PFSK-1 (cell line): ENCODE measurements around the gene CD22.

Source experiments
- FOXP2 ChIP-seq: optimal IDR thresholded peaks from 2 replicates; pipeline ENCODE3; 2011; ENCODE audit warnings: borderline replicate concordance, control low read depth, inconsistent platforms; ENCODE audit not compliant: insufficient read depth; ENCODE audit errors: extremely low read length, extremely low read depth
- POLR2AphosphoS5 ChIP-seq: IDR thresholded peaks from 2 replicates; pipeline ENCODE4 v1.6.1; 2012; ENCODE audit warnings: low read depth, mild to moderate bottlenecking, control low read depth, low read length, moderate library complexity
- SIN3A ChIP-seq: IDR thresholded peaks from 2 replicates; pipeline ENCODE4 v1.6.1; 2012; ENCODE audit warnings: mild to moderate bottlenecking, low read length, moderate library complexity, borderline replicate concordance; ENCODE audit not compliant: insufficient read depth
- TAF1 ChIP-seq: IDR thresholded peaks from 2 replicates; pipeline ENCODE4 v1.6.1; 2012; ENCODE audit warnings: low read length, control low read depth, borderline replicate concordance; ENCODE audit not compliant: insufficient read depth
- TF ChIP-seq, protein P1 (sequence below), 2 experiments: IDR thresholded peaks; 2 replicates each; pipeline versions ENCODE4 v1.6.1 to v1.8.0; 2011 to 2012; ENCODE audit warnings: low read depth in 2 of 2, low read length in 2 of 2, control low read depth in 1 of 2, inconsistent platforms in 1 of 2, mild to moderate bottlenecking in 1 of 2, moderate library complexity in 1 of 2; ENCODE audit not compliant: insufficient read depth in 1 of 2

DNA sequence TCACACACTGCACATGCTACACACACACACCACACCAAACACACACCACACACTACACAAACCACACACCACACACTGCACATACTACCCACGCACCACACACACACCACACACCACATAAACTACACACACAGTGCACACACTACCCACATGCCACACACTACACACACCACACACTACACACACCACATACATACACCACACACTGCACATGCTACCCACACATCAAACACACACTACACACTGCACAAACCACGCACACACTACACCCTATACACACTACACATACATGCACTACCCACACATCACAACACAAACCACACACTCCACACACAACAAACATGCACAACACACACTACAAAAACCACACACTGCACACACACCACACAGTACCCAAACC lies 31.1 kb upstream of the CD22 start:
- no peak for TF ChIP-seq FOXP2
- no peak for TF ChIP-seq POLR2AphosphoS5
- TF ChIP-seq, protein P1, sequence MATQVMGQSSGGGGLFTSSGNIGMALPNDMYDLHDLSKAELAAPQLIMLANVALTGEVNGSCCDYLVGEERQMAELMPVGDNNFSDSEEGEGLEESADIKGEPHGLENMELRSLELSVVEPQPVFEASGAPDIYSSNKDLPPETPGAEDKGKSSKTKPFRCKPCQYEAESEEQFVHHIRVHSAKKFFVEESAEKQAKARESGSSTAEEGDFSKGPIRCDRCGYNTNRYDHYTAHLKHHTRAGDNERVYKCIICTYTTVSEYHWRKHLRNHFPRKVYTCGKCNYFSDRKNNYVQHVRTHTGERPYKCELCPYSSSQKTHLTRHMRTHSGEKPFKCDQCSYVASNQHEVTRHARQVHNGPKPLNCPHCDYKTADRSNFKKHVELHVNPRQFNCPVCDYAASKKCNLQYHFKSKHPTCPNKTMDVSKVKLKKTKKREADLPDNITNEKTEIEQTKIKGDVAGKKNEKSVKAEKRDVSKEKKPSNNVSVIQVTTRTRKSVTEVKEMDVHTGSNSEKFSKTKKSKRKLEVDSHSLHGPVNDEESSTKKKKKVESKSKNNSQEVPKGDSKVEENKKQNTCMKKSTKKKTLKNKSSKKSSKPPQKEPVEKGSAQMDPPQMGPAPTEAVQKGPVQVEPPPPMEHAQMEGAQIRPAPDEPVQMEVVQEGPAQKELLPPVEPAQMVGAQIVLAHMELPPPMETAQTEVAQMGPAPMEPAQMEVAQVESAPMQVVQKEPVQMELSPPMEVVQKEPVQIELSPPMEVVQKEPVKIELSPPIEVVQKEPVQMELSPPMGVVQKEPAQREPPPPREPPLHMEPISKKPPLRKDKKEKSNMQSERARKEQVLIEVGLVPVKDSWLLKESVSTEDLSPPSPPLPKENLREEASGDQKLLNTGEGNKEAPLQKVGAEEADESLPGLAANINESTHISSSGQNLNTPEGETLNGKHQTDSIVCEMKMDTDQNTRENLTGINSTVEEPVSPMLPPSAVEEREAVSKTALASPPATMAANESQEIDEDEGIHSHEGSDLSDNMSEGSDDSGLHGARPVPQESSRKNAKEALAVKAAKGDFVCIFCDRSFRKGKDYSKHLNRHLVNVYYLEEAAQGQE (IDR thresholded peaks at IDR 0.05; ENCODE audit: insufficient read depth in 1 of 2, low read depth in 2 of 2, low read length in 2 of 2), result no peak
- no peak for TF ChIP-seq TAF1
- TF ChIP-seq SIN3A, result no peak
